ENCODE results near the gene CRYGC.

DNA sequence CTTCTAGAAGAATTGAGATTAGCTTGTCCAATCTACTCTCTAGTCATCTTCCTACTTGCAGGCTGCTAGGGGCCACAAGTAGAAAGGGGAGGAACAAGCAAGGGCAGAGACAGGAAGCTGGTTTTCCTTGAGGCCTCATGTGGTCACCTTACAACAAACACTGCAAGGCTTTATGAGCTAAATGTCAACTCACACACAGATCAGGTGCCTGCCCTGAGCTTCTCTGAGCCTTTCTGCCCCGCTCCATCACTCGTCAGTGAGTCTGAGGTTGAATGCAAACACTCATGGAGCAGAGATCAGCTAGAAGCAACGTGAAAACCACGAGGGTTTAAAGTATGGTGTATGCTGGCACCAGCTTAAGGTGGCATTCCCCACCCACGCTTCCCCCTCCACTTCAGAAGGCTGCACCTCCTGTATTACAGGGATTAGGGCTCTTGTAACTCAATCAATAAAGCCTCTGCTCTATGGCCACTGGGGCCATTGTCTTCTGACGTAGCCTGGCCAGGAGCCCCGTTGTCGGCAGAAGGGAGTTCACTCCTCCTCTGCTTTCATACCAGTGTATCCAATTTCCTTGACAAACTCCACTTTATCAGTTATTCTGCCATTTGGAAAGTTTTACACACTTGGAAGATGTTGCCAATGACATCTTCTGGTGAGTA lies 5.4 kb upstream of the CRYGC start:
- TF ChIP-seq, protein P1, sequence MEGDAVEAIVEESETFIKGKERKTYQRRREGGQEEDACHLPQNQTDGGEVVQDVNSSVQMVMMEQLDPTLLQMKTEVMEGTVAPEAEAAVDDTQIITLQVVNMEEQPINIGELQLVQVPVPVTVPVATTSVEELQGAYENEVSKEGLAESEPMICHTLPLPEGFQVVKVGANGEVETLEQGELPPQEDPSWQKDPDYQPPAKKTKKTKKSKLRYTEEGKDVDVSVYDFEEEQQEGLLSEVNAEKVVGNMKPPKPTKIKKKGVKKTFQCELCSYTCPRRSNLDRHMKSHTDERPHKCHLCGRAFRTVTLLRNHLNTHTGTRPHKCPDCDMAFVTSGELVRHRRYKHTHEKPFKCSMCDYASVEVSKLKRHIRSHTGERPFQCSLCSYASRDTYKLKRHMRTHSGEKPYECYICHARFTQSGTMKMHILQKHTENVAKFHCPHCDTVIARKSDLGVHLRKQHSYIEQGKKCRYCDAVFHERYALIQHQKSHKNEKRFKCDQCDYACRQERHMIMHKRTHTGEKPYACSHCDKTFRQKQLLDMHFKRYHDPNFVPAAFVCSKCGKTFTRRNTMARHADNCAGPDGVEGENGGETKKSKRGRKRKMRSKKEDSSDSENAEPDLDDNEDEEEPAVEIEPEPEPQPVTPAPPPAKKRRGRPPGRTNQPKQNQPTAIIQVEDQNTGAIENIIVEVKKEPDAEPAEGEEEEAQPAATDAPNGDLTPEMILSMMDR (IDR thresholded peaks at IDR 0.05; ENCODE audit: low read length) = no peak
- TF ChIP-seq EZH2phosphoT487 (IDR thresholded peaks at IDR 0.05; ENCODE audit: low read length) = no peak
- TF ChIP-seq EZH2 (optimal IDR thresholded peaks at IDR 0.05; ENCODE audit: low read depth, low read length) = no peak
